ENCODE results near the gene TMEM187. TPM values are rescaled to one million over a fixed set of nuclear protein-coding genes. Genes with fewer than 3 reads are reported as not detected.

Gene TMEM187
- total and polyA plus RNA-seq, 10 of the 15 experiments (the other 5 are each of a cell fraction or from before 2014, with no cell fraction given): 0.45 to 8.5 (median 4.1) TPM

GRCh38 chrX:153968255-153968654 is 4.3 kb upstream of the TMEM187 start:
- WGBS (ENCODE audit: insufficient coverage, insufficient replicate concordance, low lambda C conversion rate, missing lambda C conversion rate): 45% methylated on average over 9 of the region's 9 CpGs
- Histone ChIP-seq H3K4me2 (ENCODE audit: control insufficient read depth, insufficient read depth) (peak overlapping the region; percentile 81), H4K20me1 (ENCODE audit: control insufficient read depth, insufficient read depth) (no peaks in the 10 kb centered on the region; the same call in 1 of the 2 replicates), H3K4me3 (peak overlapping the region; percentile 80), H3K9me3 (replicated peaks; ENCODE audit: control insufficient read depth, insufficient read depth, low read length) (no peaks in the 10 kb centered on the region), H3K27ac (ENCODE audit: control insufficient read depth, insufficient read depth) (peak overlapping the region; percentile 50; the same call in 1 of the 2 replicates), H3K36me3 (ENCODE audit: control insufficient read depth in 2 of 2, insufficient read depth in 2 of 2, low read length in 1 of 2) (peaks cover 5 to 6% of the 10 kb centered on the region in 2 experiments; a peak in 3 of 4 replicates), H3K9ac (ENCODE audit: control insufficient read depth, insufficient read depth, low read length) (peak overlapping the region; percentile 74), H3K79me2 (ENCODE audit: control insufficient read depth, insufficient read depth, low read length) (peaks cover 73% of the 10 kb centered on the region), H2AFZ (ENCODE audit: control insufficient read depth, low read depth, low read length) (no peak overlapping the region), H3K27me3 (replicated peaks in 1 of 2; ENCODE audit: control insufficient read depth in 2 of 2, insufficient read depth in 2 of 2, low read length in 1 of 2) (no peaks in the 10 kb centered on the region), H3K4me1 (ENCODE audit: control insufficient read depth, insufficient read depth, low read length) (peaks cover 9% of the 10 kb centered on the region)
- in situ Hi-C loops (cut with MboI): loop anchor here (10.0 kb wide), 1 partner anchor 1013 kb away; no protein-coding TSS in a partner anchor
- ChIA-PET SMC1A (ENCODE audit: uncharacterized antibody, unreplicated experiment) (interaction anchor here (1.0 to 4.7 kb wide), 8 partner anchors 13 to 52 kb away, joined by 3 to 21 read pairs (median 6); partner anchors contain the start of gene ARHGAP4), CTCF (interaction anchor here (0.7 to 5.9 kb wide), 11 partner anchors 7 to 205 kb away, joined by 3 to 35 read pairs (median 5); no protein-coding TSS in a partner anchor), RAD21 (ENCODE audit: unreplicated experiment) (interaction anchor here (1.1 to 6.4 kb wide), 7 partner anchors 12 to 53 kb away, joined by 3 to 48 read pairs (median 8); partner anchors contain the start of gene ARHGAP4), POLR2A (interaction anchor here (0.9 to 7.9 kb wide), 8 partner anchors 13 to 63 kb away, joined by 3 to 68 read pairs (median 5); partner anchors contain the start of gene ARHGAP4)
- FAIRE-seq (no peak), DNase-seq (ENCODE audit: low read depth, low spot score) (no peak), ATAC-seq (no peak)
- intact Hi-C loops (cut with micrococcal nuclease; ENCODE audit: unreplicated experiment): no loop called here
- no TSS peak for BruUV-seq (replicated peaks)
- TF ChIP-seq EZH2 (IDR thresholded peaks at IDR 0.05; ENCODE audit: borderline replicate concordance, control insufficient read depth, low read depth, low read length) (no peak), CREB1 (IDR thresholded peaks at IDR 0.05; ENCODE audit: low read depth) (no peak), MTA2 (IDR thresholded peaks at IDR 0.05; ENCODE audit: low read depth) (no peak), CHD1 (IDR thresholded peaks at IDR 0.05; ENCODE audit: low read depth, low read length) (no peak), LARP7 (IDR thresholded peaks at IDR 0.05) (no peak), BRCA1 (IDR thresholded peaks at IDR 0.05; ENCODE audit: low read depth, low read length) (no peak), EP300 (IDR thresholded peaks at IDR 0.05; ENCODE audit: borderline replicate concordance in 1 of 2, control insufficient read depth in 1 of 2, low read depth in 2 of 2, low read length in 2 of 2) (no peak), SRF (IDR thresholded peaks at IDR 0.05; ENCODE audit: low read depth in 2 of 2, low read length in 2 of 2) (no peak), ZBED1 (IDR thresholded peaks at IDR 0.05; ENCODE audit: borderline replicate concordance) (no peak), IRF4 (IDR thresholded peaks at IDR 0.05; ENCODE audit: low read depth, low read length) (no peak), HSF1 (IDR thresholded peaks at IDR 0.05; ENCODE audit: low read depth, low read length) (no peak), PRDM15 (CRISPR knock-in tag; IDR thresholded peaks at IDR 0.05) (no peak), NFYB (IDR thresholded peaks at IDR 0.05; ENCODE audit: insufficient read depth, low read depth, low read length) (no peak), REST (IDR thresholded peaks at IDR 0.05; ENCODE audit: low read depth, low read length) (no peak)

Data from GM12878 (cell line).